GM12878 (cell line): ENCODE data around the gene CIRBP. TPM values are rescaled to one million over a fixed set of nuclear protein-coding genes. Genes with fewer than 3 reads are reported as not detected.

ENCODE experiments used
- ATAC-seq: fragments of 200-7000 bp; cut with Tn5 transposase; 3 replicates; pipeline ENCODE4 v1.9.1; 2020; ENCODE audit warnings: mild to moderate bottlenecking, moderate library complexity
- BruUV-seq: library from RNA; stranded (reverse); fragments of 400-500 nt; replicated peaks from 2 replicates; lab custom pipeline; 2021; lab: Mats Ljungman, UMichigan
- CTCF ChIA-PET: fragments of 300-600 bp; sonication (Branson Sonifier 250); formaldehyde crosslinking; extraction: SDS; loops from one replicate; lab custom pipeline; 2021; ENCODE audit warnings: inconsistent platforms; lab: Yijun Ruan, JAX
- POLR2A ChIA-PET: fragments of 350-600 bp; formaldehyde crosslinking; extraction: SDS; loops from one replicate; lab custom pipeline; 2021; ENCODE audit warnings: inconsistent platforms; lab: Charles Lee
- RAD21 ChIA-PET: fragments of 300-600 bp; sonication (Branson Sonifier 250); formaldehyde crosslinking; loops from one replicate; lab custom pipeline; 2023; ENCODE audit warnings: antibody characterized with exemption; ENCODE audit not compliant: unreplicated experiment; lab: Charles Lee
- SMC1A ChIA-PET: fragments of 300-600 bp; sonication (Branson Sonifier 250); formaldehyde crosslinking; loops from one replicate; lab custom pipeline; 2023; ENCODE audit not compliant: unreplicated experiment, uncharacterized antibody; lab: Charles Lee
- DNase-seq: peaks from one replicate; pipeline ENCODE4 v3.0.0-alpha.2; 2011; ENCODE audit warnings: low read depth, low spot score
- FAIRE-seq: peaks from 3 replicates; lab custom pipeline; 2011; peaks lifted over from hg19 to GRCh38; lab: Jason Lieb, UNC
- H2AFZ ChIP-seq: 2 replicates; pipeline ENCODE4 v1.6.0; 2011; ENCODE audit warnings: low read depth, low read length, control low read depth; ENCODE audit not compliant: control insufficient read depth
- H3K27ac ChIP-seq: 2 replicates; pipeline ENCODE4 v1.5.1; 2011; ENCODE audit warnings: control low read depth; ENCODE audit not compliant: control insufficient read depth, insufficient read depth
- H3K27me3 ChIP-seq, 2 experiments: replicated peaks in 1 of 2; 2 replicates each; pipeline versions ENCODE4 v1.6.0 to v1.6.1; 2011; ENCODE audit warnings: low read length in 1 of 2; ENCODE audit not compliant: control insufficient read depth in 2 of 2, insufficient read depth in 2 of 2
- H3K36me3 ChIP-seq, 2 experiments: 2 replicates each; pipeline ENCODE4 v1.5.1; 2011; ENCODE audit warnings: low read length in 1 of 2; ENCODE audit not compliant: control insufficient read depth in 2 of 2, insufficient read depth in 2 of 2
- H3K4me1 ChIP-seq: 2 replicates; pipeline ENCODE4 v1.6.1; 2011; ENCODE audit warnings: mild to moderate bottlenecking, low read length, moderate library complexity, mixed read lengths; ENCODE audit not compliant: control insufficient read depth, insufficient read depth
- H3K4me2 ChIP-seq: 2 replicates; pipeline ENCODE4 v1.6.0; 2011; ENCODE audit warnings: control low read depth; ENCODE audit not compliant: control insufficient read depth, insufficient read depth
- H3K4me3 ChIP-seq: fragments of 200-600 bp; sonication (generic); 2 replicates; pipeline ENCODE4 v1.5.1; 2016
- H3K79me2 ChIP-seq: 2 replicates; pipeline ENCODE4 v1.6.0; 2011; ENCODE audit warnings: low read length; ENCODE audit not compliant: control insufficient read depth, insufficient read depth
- H3K9ac ChIP-seq: 2 replicates; pipeline ENCODE4 v1.8.0; 2011; ENCODE audit warnings: low read length, control low read depth, mixed read lengths; ENCODE audit not compliant: control insufficient read depth, insufficient read depth
- H3K9me3 ChIP-seq: replicated peaks from 3 replicates; pipeline ENCODE4 v1.5.1; 2011; ENCODE audit warnings: mild to moderate bottlenecking, low read length; ENCODE audit not compliant: control insufficient read depth, insufficient read depth
- H4K20me1 ChIP-seq: 2 replicates; pipeline ENCODE4 v1.6.0; 2011; ENCODE audit not compliant: control insufficient read depth, insufficient read depth
- BMI1 ChIP-seq: fragments of 450-650 bp; IDR thresholded peaks from 2 replicates; pipeline ENCODE4 v1.6.1; 2016; ENCODE audit warnings: mild to moderate bottlenecking, moderate library complexity, borderline replicate concordance
- CEBPB ChIP-seq, 2 experiments: fragments of 150-350 bp in 1 of 2; IDR thresholded peaks; 2 replicates each; pipeline ENCODE4 v1.6.1; 2012 to 2014; ENCODE audit warnings: low read depth in 2 of 2, low read length in 2 of 2, borderline replicate concordance in 1 of 2, inconsistent platforms in 1 of 2
- CREM ChIP-seq: IDR thresholded peaks from 2 replicates; pipeline ENCODE4 v1.6.1; 2014; ENCODE audit warnings: antibody characterized with exemption, low read depth
- EP300 ChIP-seq, 2 experiments: fragments of 150-350 bp in 1 of 2; IDR thresholded peaks; 2 replicates each; pipeline ENCODE4 v1.6.1; 2011 to 2012; ENCODE audit warnings: low read depth in 2 of 2, low read length in 2 of 2, borderline replicate concordance in 1 of 2, improper control_type of control experiment in 1 of 2, inconsistent platforms in 1 of 2; ENCODE audit not compliant: control insufficient read depth in 1 of 2
- ESRRA ChIP-seq: IDR thresholded peaks from 2 replicates; pipeline ENCODE4 v1.6.1; 2012; ENCODE audit warnings: mild to moderate bottlenecking, low read length, improper control_type of control experiment
- HDGF ChIP-seq: fragments of 450-650 bp; IDR thresholded peaks from 2 replicates; pipeline ENCODE4 v1.6.1; 2016; ENCODE audit warnings: antibody characterized with exemption
- NR2C2 ChIP-seq: IDR thresholded peaks from 2 replicates; pipeline ENCODE4 v1.6.1; 2011; ENCODE audit warnings: borderline replicate concordance, low read depth; ENCODE audit not compliant: control insufficient read depth, insufficient read length
- NR2F1 ChIP-seq: fragments of 450-650 bp; conservative IDR thresholded peaks from 2 replicates; pipeline ENCODE4 v1.6.1; 2017; ENCODE audit warnings: mild to moderate bottlenecking
- POLR2A ChIP-seq: IDR thresholded peaks from 2 replicates; pipeline ENCODE4 v1.6.1; 2011; ENCODE audit warnings: low read depth, mild to moderate bottlenecking, low read length
- SMC3 ChIP-seq: IDR thresholded peaks from 2 replicates; pipeline ENCODE4 v1.6.1; 2011; ENCODE audit warnings: low read length, improper control_type of control experiment, borderline replicate concordance
- SPI1 ChIP-seq: IDR thresholded peaks from 2 replicates; pipeline ENCODE4 v1.6.1; 2011; ENCODE audit warnings: low read depth, mild to moderate bottlenecking, low read length, moderate library complexity, borderline replicate concordance; ENCODE audit not compliant: insufficient read depth
- ZBED1 ChIP-seq: IDR thresholded peaks from 2 replicates; pipeline ENCODE4 v1.6.1; 2016; ENCODE audit warnings: borderline replicate concordance
- ZZZ3 ChIP-seq: IDR thresholded peaks from 2 replicates; pipeline ENCODE4 v1.6.1; 2011; ENCODE audit warnings: low read depth; ENCODE audit not compliant: control insufficient read depth, insufficient read length
- WGBS: methylation state at CpG from one replicate; pipeline ENCODE4 v1.1.6; 2016; ENCODE audit warnings: low lambda C conversion rate; ENCODE audit not compliant: insufficient replicate concordance, insufficient coverage; ENCODE audit errors: missing lambda C conversion rate; 5-methylcytosine and 5-hydroxymethylcytosine counted together
- in situ Hi-C: fragments of 300-500 bp; cut with MboI; formaldehyde crosslinking; loops from 9 replicates; pipeline ENCODE4 v1.14.3; 2018; ENCODE audit warnings: mixed read lengths
- intact Hi-C: fragments of 100-400 bp; cut with micrococcal nuclease; formaldehyde crosslinking; loops from one replicate; pipeline ENCODE4 v1.14.2; 2022; ENCODE audit not compliant: unreplicated experiment
- polyA plus RNA-seq, 11 experiments: library from polyadenylated mRNA; depleted of rRNA in 4 of 11; unstranded in 6 of 11; stranded (reverse) in 5 of 11; fragments of >200 nt; fragmentation: Nextera tagmentation in 4 of 11; fragmentation: Illumina TruSeq in 1 of 11; extraction: Ambion mirVana in 4 of 11; extraction: Trizol in 1 of 11; gene quantifications; 1 replicate in 1 of 11; 2 replicates in 10 of 11; pipeline versions ENCODE4 v1.2.1 to v1.2.3, GENCODE V29; 2011 to 2016; ENCODE audit warnings: inconsistent platforms in 2 of 11, missing spikeins in 2 of 11, low read depth in 1 of 11
- total RNA-seq, 4 experiments: library from RNA; depleted of rRNA in 3 of 4; stranded (reverse); fragments of >200 nt in 3 of 4; fragmentation: Illumina TruSeq in 1 of 4; extraction: Trizol in 1 of 4; gene quantifications; 2 replicates each; pipeline versions ENCODE4 v1.2.1 to v1.2.3, GENCODE V29; 2013 to 2021
- TF ChIP-seq, protein P1 (sequence below): fragments of 450-650 bp; IDR thresholded peaks from 2 replicates; pipeline ENCODE4 v1.6.1; 2017; ENCODE audit warnings: mild to moderate bottlenecking, low read depth, inconsistent platforms; ENCODE audit not compliant: poor library complexity, severe bottlenecking
- TF ChIP-seq, protein P2 (sequence below): fragments of 450-650 bp; formaldehyde crosslinking; IDR thresholded peaks from 2 replicates; pipeline ENCODE4 v1.5.0; 2022; ENCODE audit warnings: mild to moderate bottlenecking, missing genetic modification characterization

Gene CIRBP
- total and polyA plus RNA-seq, 10 of the 15 experiments (the other 5 are each of a cell fraction or from before 2014, with no cell fraction given) = 27.6 to 335 (median 229) TPM

DNA sequence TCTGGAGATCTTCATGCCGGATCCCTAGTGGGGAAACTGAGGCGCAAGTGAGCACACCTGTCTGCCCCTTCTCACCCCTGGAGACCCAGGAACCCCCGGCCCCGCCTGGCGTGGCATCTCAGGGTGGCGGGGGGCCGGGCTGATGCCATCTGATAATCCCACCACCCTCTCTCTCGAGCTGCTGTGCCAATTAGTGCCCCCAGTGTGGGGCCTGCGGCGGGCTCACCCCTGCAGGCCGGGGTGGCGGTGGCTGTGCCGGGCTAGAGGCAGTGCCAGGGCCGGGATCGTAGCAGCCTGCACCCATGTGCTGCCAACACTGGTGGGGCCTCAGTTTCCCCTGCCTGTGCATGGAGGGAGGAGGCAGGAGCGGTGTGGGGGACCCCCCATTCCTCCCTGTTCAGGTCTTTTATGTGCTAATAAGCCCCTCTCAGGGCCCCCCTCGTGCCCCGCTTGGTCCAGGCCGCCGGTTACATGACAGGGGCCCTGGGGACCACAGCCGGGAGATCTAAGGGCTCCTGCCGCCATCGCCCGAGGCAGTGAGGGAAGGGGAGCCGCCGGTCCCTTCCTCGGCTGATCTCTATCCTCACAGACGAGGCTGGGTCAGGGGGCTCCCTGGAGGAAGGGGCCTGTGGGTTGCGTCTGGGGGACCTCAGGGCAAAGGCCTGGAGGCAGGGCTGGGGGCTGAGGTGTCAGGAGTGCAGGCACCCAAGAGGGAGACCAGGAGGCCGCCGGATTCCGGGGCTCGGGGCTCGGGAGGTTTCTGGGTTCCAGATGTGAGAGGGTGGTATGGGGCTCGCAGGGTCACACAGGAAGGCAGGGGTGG lies 24.9 kb downstream of the CIRBP start (continued):
- TF ChIP-seq, protein P1, sequence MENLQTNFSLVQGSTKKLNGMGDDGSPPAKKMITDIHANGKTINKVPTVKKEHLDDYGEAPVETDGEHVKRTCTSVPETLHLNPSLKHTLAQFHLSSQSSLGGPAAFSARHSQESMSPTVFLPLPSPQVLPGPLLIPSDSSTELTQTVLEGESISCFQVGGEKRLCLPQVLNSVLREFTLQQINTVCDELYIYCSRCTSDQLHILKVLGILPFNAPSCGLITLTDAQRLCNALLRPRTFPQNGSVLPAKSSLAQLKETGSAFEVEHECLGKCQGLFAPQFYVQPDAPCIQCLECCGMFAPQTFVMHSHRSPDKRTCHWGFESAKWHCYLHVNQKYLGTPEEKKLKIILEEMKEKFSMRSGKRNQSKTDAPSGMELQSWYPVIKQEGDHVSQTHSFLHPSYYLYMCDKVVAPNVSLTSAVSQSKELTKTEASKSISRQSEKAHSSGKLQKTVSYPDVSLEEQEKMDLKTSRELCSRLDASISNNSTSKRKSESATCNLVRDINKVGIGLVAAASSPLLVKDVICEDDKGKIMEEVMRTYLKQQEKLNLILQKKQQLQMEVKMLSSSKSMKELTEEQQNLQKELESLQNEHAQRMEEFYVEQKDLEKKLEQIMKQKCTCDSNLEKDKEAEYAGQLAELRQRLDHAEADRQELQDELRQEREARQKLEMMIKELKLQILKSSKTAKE = no peak
- no peak for TF ChIP-seq POLR2A

DNA sequence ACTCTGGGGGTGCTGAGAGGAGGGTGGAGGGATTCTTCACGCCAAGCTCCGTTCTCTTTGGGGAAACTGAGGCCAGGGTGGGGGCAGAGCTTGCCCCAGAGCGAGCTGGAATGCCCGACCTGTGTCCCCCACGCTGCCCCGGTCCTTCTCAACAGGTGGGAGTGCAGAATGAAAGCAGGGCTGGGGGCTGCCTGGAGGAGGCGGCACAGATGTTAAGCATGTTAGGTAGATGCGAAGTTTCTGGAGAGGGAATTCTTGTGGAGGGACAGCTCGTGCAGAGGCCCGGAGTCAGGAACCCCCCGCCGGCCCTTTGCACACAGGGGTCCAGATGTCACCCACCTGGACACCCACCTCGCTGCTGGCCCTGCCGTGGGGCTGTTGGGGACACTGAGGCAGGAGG lies 25.6 kb downstream of the CIRBP start:
- ChIA-PET POLR2A (no interaction called here), RAD21 (no interaction called here), SMC1A (no interaction called here), CTCF (no interaction called here)
- Histone ChIP-seq H3K9ac (no peak overlapping the region), H3K36me3 (no peaks in the 10 kb centered on the region), H2AFZ (no peak overlapping the region), H3K4me2 (no peak overlapping the region), H3K9me3 (no peaks in the 10 kb centered on the region), H3K4me3 (no peak overlapping the region), H3K27me3 (no peaks in the 10 kb centered on the region), H3K79me2 (no peaks in the 10 kb centered on the region), H4K20me1 (no peaks in the 10 kb centered on the region), H3K27ac (no peak overlapping the region), H3K4me1 (peaks cover 16% of the 10 kb centered on the region)
- TF ChIP-seq, protein P2, sequence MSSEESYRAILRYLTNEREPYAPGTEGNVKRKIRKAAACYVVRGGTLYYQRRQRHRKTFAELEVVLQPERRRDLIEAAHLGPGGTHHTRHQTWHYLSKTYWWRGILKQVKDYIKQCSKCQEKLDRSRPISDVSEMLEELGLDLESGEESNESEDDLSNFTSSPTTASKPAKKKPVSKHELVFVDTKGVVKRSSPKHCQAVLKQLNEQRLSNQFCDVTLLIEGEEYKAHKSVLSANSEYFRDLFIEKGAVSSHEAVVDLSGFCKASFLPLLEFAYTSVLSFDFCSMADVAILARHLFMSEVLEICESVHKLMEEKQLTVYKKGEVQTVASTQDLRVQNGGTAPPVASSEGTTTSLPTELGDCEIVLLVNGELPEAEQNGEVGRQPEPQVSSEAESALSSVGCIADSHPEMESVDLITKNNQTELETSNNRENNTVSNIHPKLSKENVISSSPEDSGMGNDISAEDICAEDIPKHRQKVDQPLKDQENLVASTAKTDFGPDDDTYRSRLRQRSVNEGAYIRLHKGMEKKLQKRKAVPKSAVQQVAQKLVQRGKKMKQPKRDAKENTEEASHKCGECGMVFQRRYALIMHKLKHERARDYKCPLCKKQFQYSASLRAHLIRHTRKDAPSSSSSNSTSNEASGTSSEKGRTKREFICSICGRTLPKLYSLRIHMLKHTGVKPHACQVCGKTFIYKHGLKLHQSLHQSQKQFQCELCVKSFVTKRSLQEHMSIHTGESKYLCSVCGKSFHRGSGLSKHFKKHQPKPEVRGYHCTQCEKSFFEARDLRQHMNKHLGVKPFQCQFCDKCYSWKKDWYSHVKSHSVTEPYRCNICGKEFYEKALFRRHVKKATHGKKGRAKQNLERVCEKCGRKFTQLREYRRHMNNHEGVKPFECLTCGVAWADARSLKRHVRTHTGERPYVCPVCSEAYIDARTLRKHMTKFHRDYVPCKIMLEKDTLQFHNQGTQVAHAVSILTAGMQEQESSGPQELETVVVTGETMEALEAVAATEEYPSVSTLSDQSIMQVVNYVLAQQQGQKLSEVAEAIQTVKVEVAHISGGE = no peak
- TF ChIP-seq ZBED1 = no peak
- no peak for TF ChIP-seq NR2C2
- TF ChIP-seq SMC3 = no peak
- no peak for TF ChIP-seq BMI1
- TF ChIP-seq NR2F1 = no peak
- TF ChIP-seq ZZZ3 = no peak
- no peak for TF ChIP-seq CREM
- no peak for TF ChIP-seq SPI1
- no peak for TF ChIP-seq EP300 (IDR thresholded peaks at IDR 0.05; ENCODE audit: borderline replicate concordance in 1 of 2, control insufficient read depth in 1 of 2, low read depth in 2 of 2, low read length in 2 of 2)
- no peak for TF ChIP-seq ESRRA
- TF ChIP-seq CEBPB (IDR thresholded peaks at IDR 0.05; ENCODE audit: borderline replicate concordance in 1 of 2, low read depth in 2 of 2, low read length in 2 of 2) = no peak
- TF ChIP-seq HDGF = no peak
- in situ Hi-C loops = no loop called here
- ATAC-seq (no peak), FAIRE-seq (no peak), DNase-seq (no peak)
- intact Hi-C loops = no loop called here
- no TSS peak for BruUV-seq
- WGBS = 51% methylated on average over 12 of the region's 14 CpGs
